GM03348 (cell line): Measurements from ENCODE around the gene TOMM34.
A peak's percentile ranks its signal among the peaks of the same experiment; 100 is the strongest.

Source experiments
- DNase-seq: peaks from one replicate; pipeline ENCODE4 v3.0.0; 2012; ENCODE audit warnings: low spot score

The TOMM34 gene, protein sequence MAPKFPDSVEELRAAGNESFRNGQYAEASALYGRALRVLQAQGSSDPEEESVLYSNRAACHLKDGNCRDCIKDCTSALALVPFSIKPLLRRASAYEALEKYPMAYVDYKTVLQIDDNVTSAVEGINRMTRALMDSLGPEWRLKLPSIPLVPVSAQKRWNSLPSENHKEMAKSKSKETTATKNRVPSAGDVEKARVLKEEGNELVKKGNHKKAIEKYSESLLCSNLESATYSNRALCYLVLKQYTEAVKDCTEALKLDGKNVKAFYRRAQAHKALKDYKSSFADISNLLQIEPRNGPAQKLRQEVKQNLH

DNA sequence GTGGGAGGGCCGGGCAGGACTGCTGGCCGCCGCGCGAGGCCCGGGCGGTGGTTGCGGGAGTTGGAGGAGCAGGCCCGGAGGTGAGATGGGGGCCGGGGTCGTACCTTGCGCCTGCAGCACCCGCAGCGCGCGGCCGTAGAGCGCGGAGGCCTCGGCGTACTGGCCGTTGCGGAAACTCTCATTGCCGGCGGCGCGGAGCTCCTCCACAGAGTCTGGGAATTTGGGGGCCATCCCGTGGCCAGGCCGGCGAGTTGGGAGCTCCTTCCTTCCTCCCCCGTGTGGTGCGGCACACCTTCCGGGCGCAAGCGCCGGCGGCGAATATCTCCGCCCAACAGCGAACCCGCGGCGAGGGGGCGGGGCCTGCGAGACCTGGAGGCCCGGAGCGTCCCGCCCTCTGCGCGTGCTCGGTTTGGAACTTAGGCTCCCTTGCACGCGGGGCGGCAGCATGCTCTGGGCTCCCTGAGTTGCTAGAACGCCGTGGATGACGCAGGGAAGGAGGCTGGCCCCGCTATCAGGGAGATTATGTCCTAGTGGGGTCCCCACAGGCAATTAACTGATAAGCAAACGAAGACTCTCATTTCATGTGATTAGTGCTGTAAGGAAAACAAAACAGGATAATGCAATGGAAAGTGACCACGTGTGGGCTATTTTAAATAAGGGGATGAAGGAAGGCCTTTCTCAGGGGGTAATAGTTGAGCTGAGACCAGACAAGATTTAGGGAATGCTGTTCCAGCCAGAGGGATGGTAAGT, at the start of gene TOMM34:
Gene TOMM34, minus strand, starts transcription at position 295 of the 750 bp plus-strand sequence. Its CDS starts 64 bp downstream, at position 231.
- peak; percentile 99 for DNase-seq

DNA sequence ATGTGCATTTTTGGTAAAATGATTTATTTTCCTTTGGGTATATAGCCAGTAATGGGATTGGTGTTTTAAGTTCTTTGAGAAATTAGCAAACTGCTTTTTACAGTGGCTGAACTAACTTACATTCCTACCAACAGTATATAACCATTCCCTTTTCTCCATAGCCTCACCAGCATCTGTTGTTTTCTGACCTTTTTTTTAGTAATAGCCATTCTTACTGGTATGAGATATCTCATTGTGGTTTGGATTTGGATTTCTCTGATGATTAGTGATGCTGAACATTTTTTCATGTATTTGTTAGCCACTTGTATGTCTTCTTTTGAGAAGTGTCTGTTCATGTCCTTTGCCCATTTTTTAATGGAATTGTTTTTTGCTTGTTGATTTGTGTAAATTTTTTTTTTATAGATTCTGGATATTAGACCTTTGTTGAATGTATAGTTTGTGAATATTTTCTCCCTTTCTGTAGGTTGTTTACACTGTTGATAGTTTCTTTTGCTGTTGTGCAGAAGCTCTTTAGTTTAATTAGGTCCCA, 48.4 kb upstream of the TOMM34 start:
- DNase-seq = no peak

DNA sequence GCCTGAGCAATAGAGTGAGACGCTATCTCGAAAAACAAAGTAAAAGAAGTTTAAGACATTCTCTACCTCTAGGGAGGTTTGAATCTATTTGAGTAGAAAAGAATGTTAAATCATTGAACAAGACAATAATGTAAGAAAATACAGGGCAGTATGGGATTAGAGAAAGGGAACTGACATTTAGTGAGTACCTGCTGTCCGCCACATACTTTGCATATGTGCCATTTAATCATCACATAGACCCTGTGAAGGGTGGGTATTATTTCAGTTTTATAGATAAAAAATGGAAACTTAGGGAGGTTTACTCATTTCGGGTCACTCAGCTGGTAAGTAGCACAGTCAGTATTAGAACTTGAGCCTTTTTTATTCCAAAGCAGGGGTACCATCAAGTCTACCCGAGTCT, 37.5 kb upstream of the TOMM34 start:
- DNase-seq = no peak

DNA sequence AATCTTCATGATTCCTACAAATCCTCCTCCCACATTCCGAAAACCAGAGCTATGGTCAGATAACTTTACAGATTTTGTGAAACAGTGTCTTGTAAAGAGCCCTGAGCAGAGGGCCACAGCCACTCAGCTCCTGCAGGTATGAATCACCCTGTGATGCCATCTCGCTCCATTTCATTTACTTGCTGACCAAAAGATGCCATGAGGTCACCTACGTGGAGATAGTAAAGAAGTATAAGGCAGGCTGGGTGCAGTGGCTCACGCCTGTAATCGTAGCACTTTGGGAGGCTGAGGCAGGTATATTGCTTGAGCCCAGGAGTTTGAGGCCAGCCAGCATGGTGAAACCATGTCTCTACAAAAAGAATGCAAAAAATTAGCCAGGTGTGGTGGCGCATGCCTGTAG, 37.0 kb upstream of the TOMM34 start:
- DNase-seq = no peak

DNA sequence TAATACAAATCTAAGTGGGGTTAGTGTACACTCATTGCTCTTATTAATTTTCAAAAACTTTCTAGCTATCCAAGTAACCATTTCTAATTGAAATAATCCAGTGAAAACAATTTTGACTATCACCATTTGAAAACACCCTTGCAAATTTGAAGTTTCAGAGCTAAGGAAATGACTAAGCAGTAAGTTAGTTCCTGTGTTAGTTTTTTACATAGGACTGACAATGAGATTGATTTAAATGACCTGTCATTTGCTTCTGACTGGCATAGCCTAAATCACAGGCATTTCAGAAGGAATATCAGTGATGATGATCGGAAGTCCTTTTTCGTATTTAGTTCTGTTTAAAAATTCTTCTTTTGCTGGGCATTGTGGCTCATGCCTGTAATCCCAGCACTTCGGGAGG, 33.1 kb upstream of the TOMM34 start:
- peak; percentile 12 for DNase-seq

DNA sequence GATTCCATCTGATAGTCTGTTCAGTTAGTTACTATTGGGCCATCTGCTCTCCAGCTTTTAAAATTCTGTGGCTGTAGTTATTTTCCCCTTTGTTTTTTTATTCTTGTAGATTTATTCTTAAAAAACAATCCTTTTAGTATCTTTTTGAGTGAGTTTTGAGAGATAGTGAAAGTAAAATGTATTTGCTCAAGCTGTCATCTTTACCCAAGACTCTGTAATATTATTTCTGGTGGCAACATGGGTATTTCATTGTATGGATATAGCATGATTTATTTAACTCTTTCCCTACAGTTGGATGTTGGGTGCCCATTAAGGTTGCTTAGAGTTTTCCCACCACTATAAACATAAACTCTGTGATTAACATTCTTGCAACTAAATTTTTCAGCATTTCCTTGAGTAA, 30.8 kb upstream of the TOMM34 start:
- no peak for DNase-seq

DNA sequence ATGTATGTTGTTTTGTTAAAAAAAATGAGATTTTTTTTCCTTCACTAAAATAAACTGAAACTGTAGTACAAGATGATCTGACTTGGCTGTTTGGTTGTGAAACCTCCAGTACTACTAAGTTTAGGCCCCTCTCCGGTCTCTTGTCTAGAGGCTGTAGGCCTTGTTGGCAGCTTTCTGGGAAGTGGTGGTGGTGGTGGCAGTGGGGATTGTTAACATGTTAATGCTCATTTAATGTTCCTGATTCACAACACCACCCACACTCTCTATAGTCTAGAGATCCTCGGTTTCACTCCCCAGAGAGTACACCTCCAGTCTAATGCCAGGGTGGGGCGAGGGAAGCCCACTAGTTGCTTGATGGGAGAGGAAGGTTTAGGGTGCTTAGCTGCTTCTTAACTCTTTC, 30.2 kb upstream of the TOMM34 start:
- DNase-seq = peak; percentile 40

DNA sequence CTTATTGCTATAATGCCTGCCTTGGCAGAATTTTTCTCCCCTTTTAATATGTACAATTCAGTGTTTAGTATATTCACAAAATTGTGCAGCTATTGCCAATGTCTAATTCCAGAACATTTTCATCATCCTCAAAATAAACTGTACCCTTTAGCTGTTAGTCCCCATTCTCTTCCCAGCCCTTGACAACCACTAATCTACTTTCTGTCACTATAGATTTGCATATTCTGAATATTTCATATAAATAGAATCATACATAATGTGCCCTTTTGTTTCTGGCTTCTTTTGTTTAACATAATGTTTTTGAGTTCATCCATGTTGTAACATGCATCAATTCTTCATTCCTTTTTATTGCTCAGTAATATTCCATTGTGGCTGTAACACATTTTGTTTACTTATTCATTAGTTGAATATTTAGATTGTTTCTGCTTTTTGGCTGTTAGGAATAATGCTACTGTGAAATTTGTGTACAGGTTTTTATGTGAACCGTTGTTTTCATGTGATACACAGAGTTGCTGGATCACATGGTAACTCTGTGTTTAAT, 28.5 kb upstream of the TOMM34 start:
- no peak for DNase-seq

DNA sequence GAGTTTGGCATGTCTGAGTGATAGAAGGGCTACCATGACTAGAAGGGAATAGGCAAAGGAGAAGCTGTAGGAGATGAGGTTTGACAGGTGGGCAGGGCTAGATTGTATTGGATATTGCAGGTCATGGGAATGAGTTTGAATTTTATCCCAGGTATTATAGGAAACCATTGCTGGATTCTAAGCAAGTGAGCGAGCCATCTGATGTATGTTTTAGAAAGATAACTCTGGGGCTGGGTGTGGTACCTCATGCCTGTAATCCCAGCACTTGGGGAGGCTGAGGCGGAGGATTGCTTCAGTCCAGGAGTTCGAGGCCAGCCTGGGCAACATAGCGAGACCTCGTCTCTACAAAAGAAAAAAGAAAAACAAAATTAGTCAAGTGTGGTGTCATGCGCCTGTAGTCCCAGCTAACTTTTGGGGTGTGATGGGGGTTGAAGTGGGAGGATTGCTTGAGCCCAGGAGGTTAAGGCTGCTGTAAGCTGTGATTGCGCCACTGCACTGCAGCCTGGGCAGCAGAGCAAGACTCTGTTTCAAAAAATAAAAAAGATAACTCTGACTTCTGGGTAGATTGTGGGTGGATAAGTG, 23.0 kb upstream of the TOMM34 start:
- DNase-seq = no peak

DNA sequence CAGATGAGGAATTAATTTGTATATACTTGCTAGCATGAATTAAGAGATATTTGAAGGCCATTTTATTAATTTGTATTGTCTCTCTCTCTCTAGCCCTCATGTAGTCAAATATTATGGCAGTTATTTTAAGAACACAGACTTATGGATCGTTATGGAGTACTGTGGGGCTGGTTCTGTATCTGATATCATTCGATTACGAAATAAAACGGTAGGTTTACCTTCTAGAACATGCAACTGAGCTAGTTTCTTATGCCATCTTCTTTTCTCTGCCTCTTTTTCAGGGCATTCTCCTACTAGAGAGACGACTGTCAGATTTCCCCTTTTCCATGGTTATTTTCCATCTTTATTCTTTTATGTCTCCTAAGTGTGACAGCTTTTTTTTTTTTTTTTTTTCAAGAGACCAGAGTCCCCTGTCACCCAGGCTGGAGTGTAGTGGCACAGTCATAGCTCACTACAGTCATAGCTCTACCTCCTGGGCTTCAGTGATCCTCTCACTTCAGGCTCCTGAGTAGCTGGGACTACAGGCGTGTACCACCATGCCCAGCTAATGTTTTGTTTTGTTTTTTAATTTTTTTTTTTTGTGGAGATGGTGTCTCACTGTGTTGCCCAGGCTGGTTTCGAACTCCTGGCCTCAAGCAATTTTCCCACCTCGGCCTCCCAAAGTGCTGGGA, 21.7 kb upstream of the TOMM34 start:
- no peak for DNase-seq

DNA sequence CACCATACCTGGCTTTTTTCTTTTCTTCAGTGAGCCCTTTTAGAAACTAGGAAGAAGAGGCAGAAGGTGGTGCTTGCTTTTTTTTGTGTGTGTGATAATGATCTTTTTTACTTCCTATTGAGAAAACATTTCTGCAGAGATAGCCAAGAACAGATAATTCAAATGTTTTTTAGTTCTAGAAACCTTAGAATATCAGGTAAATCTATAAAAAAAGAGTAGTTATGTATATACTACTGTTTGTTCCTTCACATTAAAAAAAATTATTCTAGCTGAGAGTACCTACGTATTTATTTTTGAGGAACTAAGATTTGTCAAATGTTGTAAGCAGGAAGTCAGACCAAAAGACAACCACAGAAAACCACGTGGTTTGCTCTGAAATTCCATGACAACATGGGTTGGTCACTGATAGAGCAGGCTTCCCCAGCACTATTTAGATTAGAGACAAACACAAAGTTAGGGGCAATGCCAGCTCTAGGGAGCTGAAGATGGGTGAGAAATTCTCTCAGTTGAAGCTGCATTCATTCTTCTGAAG, 19.0 kb upstream of the TOMM34 start:
- no peak for DNase-seq

DNA sequence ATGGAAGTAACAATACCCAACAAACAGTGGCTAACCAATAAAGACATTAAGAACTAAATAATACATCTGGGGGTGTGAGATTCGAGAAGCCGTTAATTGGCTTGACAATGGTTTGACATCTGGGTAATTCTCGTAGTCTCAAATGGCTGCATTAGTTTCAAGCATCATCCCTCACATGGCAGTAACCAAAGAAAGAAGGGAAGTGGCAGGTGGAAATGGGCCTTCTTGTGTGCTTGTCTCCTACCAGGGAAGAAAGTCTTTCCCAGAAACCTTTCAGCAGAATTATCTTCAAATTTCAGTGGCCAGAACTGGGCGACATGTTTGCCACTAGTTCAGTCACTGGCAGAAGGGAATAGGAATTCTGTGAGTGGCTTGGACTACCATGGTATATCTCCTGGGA, 16.5 kb upstream of the TOMM34 start:
- DNase-seq = no peak

DNA sequence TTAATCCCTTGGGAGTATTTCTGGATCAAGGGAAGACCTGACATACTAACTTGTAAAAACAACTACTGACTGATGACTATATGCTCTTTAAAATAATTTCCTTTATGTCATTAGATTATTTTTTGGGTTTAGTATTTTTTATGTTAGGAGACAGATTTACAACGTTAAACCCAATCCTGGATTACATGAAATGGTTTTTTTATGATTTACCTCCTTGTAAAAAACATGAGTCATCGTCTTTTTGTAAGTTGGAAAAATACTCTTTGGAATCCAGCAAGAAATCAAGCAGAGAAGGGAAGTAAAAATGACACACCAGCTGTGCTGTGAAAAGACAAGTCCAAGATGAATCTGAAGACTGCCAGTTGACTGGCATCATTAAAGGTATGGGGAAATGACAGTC, 12.9 kb upstream of the TOMM34 start:
- DNase-seq = no peak

DNA sequence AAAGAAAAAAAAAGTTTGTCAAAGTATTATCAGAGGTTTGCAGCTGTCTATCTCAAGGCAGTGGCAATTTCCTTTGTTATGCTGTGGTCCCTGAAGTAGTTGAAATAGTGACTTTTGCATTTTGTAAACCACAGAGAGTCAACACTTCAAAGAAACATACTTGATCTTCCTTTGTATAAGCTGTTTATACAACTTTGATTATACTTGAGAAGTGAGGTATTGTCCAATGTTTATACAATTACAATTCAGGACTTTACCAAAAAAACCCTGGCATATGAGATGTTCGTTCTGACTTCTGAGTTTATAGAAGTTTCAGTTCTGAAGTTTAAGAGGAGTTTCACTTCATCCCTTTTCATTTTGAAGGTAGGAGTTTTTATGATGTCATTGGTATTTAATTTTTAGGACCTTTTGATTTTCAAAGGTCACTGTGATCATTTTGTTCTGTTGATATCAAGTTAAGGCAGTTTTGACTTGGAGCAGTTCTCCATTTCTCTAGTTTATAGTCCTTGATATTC, 10.1 kb upstream of the TOMM34 start:
- DNase-seq = no peak

DNA sequence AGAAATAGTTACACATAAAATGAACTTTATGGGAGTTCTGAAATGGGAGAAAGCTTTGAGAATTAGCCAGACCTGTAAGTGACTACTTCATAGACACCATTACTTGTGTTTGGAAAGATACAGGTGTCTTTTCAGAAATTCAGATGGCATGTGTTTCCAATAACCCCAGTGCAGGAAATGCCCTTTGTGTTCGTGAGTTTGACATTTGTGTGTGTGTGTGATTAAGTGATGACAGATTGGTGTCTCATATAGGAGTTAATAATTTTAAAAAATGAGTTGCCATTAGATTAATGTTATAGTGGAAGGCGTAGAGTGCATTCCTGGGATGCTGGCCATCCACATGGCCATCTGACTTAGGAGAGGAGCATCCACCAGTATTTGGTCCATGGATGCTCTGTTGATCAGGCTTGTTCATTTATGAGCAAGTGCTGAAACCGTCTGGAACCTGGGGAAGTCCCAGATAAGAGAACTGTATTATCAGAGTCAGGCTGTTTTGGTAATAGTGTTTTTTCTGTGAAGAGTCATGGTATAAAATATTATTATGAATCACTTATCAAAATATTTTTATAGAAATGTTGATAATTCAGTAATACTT, 9.2 kb upstream of the TOMM34 start:
- no peak for DNase-seq

DNA sequence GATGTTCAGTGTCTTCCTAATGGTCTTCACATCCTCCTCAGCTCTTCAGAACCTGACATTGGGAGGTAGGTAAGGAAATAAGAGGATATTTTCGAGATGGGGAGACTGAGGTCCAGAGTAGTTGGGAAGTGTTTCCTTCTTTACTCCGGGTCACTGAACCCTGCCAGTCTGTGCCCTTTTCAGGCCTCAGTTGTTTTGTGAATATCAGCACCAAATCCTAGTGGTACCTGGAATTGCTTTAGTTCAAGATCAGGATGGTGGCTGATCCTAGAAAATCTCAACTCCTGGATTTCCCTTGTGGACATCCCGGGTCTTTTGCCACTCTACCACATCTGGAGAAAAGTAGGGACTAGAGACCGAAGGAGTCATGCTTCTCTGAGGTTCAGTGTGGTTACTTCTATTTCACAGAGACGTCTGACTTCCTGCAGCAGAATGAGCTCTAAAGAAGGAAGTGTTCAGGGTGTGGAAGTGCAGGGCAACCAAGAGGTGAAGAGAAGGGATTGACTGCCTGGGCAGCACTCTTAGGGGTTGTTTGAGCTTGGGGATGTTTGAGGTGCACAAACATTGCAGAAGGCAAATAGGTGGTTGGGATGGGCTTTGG, 7.1 kb upstream of the TOMM34 start:
- DNase-seq = peak; percentile 21

DNA sequence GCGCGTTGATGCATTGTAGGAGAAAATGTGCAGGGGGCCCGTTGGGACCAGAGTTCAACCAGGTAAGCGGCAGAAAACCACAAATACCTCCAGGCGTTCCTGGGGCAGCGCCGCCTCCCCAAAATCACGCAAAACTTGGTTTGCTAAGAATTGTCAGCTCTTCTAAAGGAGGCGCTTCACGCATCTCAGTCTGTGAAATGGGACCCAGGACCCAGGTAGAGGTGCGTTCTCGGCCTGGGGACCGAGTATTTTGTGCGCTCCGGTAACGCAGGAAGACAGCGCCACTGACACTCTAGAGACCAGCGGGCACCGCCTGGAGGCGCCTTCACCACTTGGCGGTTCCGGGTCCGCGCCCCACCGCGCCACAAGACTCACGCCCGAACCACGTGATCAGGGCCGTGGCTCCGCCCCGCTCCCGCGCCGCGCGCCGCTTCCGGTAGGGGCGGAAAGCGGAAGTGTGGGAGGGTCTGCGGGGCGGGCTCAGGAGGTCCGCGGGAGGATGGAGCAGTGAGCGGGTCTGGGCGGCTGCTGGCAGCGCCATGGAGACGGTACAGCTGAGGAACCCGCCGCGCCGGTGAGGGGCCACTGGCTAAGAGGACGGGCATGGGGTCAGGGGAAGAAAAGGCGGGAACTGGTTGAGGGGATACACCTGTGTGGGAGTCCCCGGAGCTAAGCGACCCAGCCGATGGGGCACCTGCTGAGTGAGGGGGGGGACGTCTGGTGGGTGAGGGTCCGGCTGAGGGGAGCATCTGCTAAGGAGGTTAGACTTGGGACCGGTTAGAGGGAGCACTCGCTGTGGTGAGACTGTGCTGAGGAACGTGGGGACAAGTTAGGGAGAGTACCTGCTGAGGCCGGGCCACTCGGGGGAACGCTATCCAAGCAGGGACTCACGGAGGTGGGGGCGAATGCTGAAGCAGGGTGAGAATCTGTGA, 6.1 kb upstream of the TOMM34 start, which contains the start of gene STK4:
Gene STK4, plus strand, starts transcription at position 483 of the 932 bp plus-strand sequence. Its CDS starts 57 bp downstream, at position 540.
- peak; percentile 96 for DNase-seq

DNA sequence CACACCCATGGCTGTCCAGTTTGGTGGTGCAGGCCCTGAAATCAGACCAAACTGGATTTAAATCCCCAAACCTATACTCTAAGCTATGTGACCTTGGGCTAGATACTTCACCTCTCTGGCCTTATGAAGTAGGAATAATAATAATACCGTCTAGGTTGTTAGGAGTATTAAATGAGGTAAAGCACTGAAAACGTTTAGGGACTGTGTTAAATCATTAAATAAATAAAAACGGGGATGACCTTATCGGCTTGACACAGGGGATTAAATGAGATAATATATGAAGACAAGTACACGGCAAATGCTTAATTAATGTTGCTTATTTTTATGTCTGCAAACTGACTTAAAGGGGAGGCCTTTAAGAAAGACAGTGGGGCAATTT, 5.4 kb upstream of the TOMM34 start:
- DNase-seq = no peak

DNA sequence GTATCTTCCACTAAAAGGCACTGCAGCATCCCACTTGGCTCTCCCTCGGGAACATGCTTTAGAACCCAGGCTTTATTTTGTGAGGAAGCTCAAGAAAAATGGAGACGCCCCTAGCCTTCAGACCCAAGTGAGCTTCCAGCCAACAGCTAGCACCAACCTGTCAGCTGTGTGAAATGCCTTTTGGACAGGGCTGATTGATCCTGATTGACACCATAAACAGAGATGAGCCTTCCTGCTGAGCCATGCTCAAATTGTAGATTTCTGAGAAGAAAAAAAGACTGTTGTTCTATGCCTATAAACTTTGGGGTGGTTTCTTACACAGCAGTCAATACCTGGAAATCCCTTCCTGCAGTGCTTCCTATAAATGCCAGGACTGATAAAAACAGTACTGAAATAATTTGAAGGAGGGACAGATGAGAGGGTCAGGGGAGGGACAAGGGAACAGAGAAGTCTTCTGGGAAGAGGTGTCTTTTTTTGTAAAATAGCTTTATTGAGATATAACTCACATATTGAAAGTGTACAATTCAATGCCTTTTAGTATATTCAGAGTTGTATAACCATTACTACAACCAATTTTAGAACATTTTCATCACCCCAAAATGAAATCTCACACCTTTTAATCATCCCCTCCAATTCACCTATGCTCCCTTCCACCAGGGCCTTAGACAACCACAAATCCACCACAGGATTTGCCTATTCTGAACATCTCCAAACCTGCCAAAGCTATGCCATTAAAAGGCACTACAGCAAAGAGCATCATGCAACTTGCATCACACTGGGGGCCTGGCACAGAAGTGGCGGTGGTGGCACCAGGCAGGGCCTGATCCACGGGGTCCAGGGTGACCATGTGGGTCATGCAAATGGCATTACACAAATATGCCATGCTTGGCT, 3.4 kb upstream of the TOMM34 start:
- DNase-seq = no peak
